WERI-Rb-1 (cell line): ENCODE data around the gene CTNNA3.

ENCODE experiments used
- DNase-seq: peaks from one replicate; pipeline ENCODE4 v3.0.0-alpha.2; 2020
- H3K27ac ChIP-seq: fragments of 250-450 bp; sonication (Bioruptor Pico); 2 replicates; pipeline ENCODE4 v1.5.1; 2020; ENCODE audit warnings: mild to moderate bottlenecking, moderate library complexity
- H3K27me3 ChIP-seq: fragments of 250-450 bp; sonication (Bioruptor Pico); 2 replicates; pipeline ENCODE4 v1.5.1; 2021; ENCODE audit warnings: mild to moderate bottlenecking, low read depth, moderate library complexity; ENCODE audit not compliant: insufficient read depth, severe bottlenecking
- H3K36me3 ChIP-seq: fragments of 250-450 bp; sonication (Bioruptor Pico); 2 replicates; pipeline ENCODE4 v1.5.1; 2020; ENCODE audit warnings: mild to moderate bottlenecking, moderate library complexity
- H3K4me3 ChIP-seq: 2 replicates; pipeline ENCODE4 v1.5.1; 2011; ENCODE audit warnings: low read depth, mild to moderate bottlenecking, control low read depth, low read length
- H3K9me3 ChIP-seq: fragments of 250-450 bp; sonication (Bioruptor Pico); 2 replicates; pipeline ENCODE4 v1.5.1; 2021; ENCODE audit warnings: mild to moderate bottlenecking, moderate library complexity; ENCODE audit not compliant: severe bottlenecking
- TF ChIP-seq, protein P1 (sequence below): IDR thresholded peaks from 2 replicates; pipeline ENCODE4 v1.5.1; 2011; ENCODE audit warnings: low read depth, mild to moderate bottlenecking, control low read depth, inconsistent platforms, low read length

CTNNA3 gene

DNA sequence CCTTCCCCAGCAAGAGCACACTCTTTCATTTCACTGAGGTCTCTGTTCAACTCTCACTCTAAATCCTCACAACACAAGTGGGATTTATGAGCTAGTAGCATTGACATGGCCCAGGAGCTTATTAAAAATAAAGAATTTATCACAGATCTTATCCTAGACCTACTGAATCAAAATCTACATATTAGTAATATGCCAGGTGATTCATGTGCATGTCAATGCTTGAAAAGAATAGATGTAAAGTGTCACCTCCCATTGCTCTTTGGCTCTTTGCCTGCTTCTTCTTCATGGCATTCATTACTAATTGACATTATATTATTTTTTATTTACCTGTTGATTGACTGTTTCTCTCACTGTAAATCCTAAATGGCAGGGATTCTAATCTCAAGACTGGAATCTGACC is 1229.4 kb downstream of the CTNNA3 start:
- no peak for DNase-seq
- TF ChIP-seq, protein P1, sequence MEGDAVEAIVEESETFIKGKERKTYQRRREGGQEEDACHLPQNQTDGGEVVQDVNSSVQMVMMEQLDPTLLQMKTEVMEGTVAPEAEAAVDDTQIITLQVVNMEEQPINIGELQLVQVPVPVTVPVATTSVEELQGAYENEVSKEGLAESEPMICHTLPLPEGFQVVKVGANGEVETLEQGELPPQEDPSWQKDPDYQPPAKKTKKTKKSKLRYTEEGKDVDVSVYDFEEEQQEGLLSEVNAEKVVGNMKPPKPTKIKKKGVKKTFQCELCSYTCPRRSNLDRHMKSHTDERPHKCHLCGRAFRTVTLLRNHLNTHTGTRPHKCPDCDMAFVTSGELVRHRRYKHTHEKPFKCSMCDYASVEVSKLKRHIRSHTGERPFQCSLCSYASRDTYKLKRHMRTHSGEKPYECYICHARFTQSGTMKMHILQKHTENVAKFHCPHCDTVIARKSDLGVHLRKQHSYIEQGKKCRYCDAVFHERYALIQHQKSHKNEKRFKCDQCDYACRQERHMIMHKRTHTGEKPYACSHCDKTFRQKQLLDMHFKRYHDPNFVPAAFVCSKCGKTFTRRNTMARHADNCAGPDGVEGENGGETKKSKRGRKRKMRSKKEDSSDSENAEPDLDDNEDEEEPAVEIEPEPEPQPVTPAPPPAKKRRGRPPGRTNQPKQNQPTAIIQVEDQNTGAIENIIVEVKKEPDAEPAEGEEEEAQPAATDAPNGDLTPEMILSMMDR = no peak
- Histone ChIP-seq H3K27me3 (no peaks in the 10 kb centered on the region), H3K4me3 (no peak overlapping the region), H3K36me3 (no peaks in the 10 kb centered on the region), H3K9me3 (no peaks in the 10 kb centered on the region), H3K27ac (no peak overlapping the region)

DNA sequence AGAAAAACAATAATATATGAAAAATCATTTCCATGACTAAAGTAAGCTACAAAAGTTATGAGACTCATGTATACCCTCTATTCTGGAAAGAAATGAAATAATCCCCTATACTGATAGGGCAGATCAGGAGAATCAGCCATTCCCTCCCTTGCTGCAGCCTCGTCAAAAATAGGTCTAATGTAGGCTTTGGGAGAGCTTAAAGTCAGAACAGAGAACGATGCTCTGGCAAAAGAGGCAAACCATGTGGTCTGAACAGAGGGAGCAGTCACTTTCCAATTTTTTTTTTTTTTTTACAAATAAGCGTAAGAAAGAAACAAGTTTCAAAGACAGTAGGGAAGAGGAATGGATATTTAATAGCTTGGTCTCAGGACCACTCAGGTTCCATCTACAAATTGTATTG is 1232.4 kb downstream of the CTNNA3 start:
- DNase-seq = no peak
- Histone ChIP-seq H3K4me3 (no peak overlapping the region), H3K27me3 (no peaks in the 10 kb centered on the region), H3K36me3 (no peaks in the 10 kb centered on the region), H3K27ac (no peak overlapping the region), H3K9me3 (no peaks in the 10 kb centered on the region)
- TF ChIP-seq, protein P1 = no peak

DNA sequence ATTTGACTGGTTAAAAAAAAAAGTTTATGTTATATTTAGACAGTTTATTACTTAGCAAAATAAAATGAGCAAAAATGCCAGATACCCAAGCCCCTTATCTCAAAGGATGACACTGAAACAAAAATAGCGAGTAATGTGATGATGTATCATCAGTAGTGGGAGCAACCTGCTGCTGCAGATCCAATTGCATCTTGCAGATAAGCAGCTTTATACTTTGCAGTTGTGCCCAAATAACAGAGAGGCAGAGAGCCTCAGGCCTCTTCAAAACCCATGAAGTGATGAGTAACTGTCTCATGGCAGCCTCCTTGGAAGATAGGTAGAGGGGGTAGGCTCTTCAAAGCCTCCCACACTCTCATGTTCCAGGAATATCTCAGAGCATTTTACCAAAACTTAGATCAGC is 1238.4 kb downstream of the CTNNA3 start:
- DNase-seq = no peak
- Histone ChIP-seq H3K4me3 (no peak overlapping the region), H3K27ac (no peak overlapping the region), H3K27me3 (no peaks in the 10 kb centered on the region), H3K36me3 (no peaks in the 10 kb centered on the region), H3K9me3 (no peaks in the 10 kb centered on the region)
- TF ChIP-seq, protein P1 = no peak

DNA sequence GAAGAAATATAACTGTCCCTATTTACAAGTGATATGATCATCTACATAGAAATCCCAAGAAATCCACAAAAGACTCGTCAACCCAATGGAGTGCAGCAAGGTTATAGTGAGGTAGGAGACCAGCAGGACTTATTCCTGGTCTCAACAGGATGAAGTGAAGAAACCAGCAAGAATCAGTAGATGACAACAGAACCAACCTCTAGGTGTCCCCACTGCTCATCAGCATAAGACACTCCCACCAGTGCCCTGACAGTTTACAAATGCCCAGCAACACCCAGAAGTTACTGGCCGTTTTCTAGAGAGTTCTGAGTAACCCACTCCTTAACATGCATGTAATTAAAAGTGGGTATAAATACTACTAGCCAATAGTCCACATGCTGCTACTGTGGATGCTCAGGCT is 1240.7 kb downstream of the CTNNA3 start:
- Histone ChIP-seq H3K36me3 (no peaks in the 10 kb centered on the region), H3K9me3 (no peaks in the 10 kb centered on the region), H3K27me3 (no peaks in the 10 kb centered on the region), H3K27ac (no peak overlapping the region), H3K4me3 (no peak overlapping the region)
- TF ChIP-seq, protein P1 = peak; percentile 37; the same call in 1 of the 2 replicates
- no peak for DNase-seq

DNA sequence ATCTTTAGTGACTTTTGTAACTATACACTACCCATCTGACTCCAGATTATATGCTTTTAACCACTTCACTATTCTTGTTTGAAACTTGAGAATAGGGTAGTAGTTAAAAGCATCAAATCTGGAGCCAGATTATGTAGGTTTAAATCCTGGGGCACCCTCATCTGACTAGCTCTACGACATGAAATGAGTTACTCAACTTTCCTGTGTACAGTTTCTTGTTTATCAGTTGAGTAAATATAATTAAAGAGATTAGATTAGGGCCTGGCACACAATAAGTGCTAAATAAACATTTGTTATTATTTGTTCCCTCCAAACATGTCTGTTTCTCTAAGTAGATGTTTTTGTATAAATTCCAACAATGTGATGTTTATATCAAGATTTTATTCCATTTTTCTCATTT is 1255.4 kb downstream of the CTNNA3 start:
- Histone ChIP-seq H3K36me3 (no peaks in the 10 kb centered on the region), H3K27ac (no peak overlapping the region), H3K4me3 (no peak overlapping the region), H3K27me3 (no peaks in the 10 kb centered on the region), H3K9me3 (no peaks in the 10 kb centered on the region)
- TF ChIP-seq, protein P1 = no peak
- no peak for DNase-seq

DNA sequence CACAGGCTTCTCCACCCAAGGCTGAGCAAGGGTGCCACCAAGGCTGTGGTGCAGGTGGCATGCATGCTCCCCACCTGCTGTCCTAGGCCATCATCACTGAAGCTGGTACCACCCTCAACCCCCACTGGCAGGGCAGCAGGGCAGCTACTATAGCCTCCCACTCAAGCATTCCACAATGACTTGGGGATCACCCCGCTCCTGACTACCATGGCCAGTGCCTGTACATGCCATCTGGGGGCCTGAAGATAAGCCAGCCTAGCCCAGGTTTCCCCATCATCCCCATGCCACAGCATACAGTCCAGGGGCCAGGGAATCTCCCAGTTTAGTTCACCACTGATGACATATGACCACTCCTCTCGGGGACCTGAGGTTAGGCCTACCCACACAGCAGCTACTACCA is 1281.1 kb downstream of the CTNNA3 start:
- no peak for DNase-seq

More for the DNA sequence above, 1281.1 kb downstream of the CTNNA3 start:
- Histone ChIP-seq H3K27me3 (no peaks in the 10 kb centered on the region), H3K9me3 (no peaks in the 10 kb centered on the region), H3K36me3 (no peaks in the 10 kb centered on the region), H3K27ac (no peak overlapping the region), H3K4me3 (no peak overlapping the region)
- TF ChIP-seq, protein P1 = no peak
